IMR-90 (cell line): ENCODE results near the gene RAVER1. TPM values are rescaled to one million over a fixed set of nuclear protein-coding genes. Genes with fewer than 3 reads are reported as not detected.

ENCODE experiments used
- ATAC-seq: fragments of 200-7000 bp; cut with Tn5 transposase; 2 replicates; pipeline ENCODE4 v1.9.1; 2020; ENCODE audit warnings: low read depth, mild to moderate bottlenecking, moderate library complexity
- BruUV-seq: library from RNA; stranded (reverse); fragments of 400-500 nt; replicated peaks from 2 replicates; lab custom pipeline; 2021; lab: Mats Ljungman, UMichigan
- CTCF ChIA-PET: fragments of 300-600 bp; formaldehyde crosslinking; extraction: SDS; loops from one replicate; lab custom pipeline; 2021; ENCODE audit warnings: antibody characterized with exemption; lab: Yijun Ruan, JAX
- POLR2A ChIA-PET: fragments of 300-600 bp; sonication (Branson Sonifier 250); formaldehyde crosslinking; loops from one replicate; lab custom pipeline; 2022; ENCODE audit warnings: antibody characterized with exemption; ENCODE audit not compliant: unreplicated experiment; lab: Charles Lee
- DNase-seq: peaks from one replicate; pipeline ENCODE4 v3.0.0; 2013
- H2AFZ ChIP-seq: replicated peaks from 2 replicates; pipeline ENCODE3; 2013; ENCODE audit warnings: low read length, mild to moderate bottlenecking; ENCODE audit not compliant: poor library complexity
- H2AK5ac ChIP-seq: 2 replicates; pipeline ENCODE4 v1.6.1; 2013; ENCODE audit warnings: low read depth, low read length, inconsistent platforms
- H2AK9ac ChIP-seq: replicated peaks from 2 replicates; pipeline ENCODE3; 2013; ENCODE audit warnings: mild to moderate bottlenecking, low read depth, low read length, moderate library complexity; ENCODE audit not compliant: poor library complexity
- H2BK120ac ChIP-seq: 2 replicates; pipeline ENCODE4 v1.6.1; 2013; ENCODE audit warnings: low read depth, low read length, inconsistent platforms
- H2BK15ac ChIP-seq: 3 replicates; pipeline ENCODE4 v1.6.1; 2013; ENCODE audit warnings: low read depth, low read length, inconsistent platforms
- H2BK20ac ChIP-seq: 2 replicates; pipeline ENCODE4 v1.6.1; 2013; ENCODE audit warnings: low read depth, mild to moderate bottlenecking, inconsistent platforms, low read length, moderate library complexity
- H2BK5ac ChIP-seq: 2 replicates; pipeline ENCODE4 v1.6.1; 2013; ENCODE audit warnings: mild to moderate bottlenecking, low read depth, low read length, inconsistent platforms; ENCODE audit not compliant: poor library complexity, severe bottlenecking
- H3K14ac ChIP-seq: replicated peaks from 2 replicates; pipeline ENCODE4 v1.6.1; 2013; ENCODE audit warnings: low read depth, low read length, inconsistent platforms
- H3K18ac ChIP-seq: 2 replicates; pipeline ENCODE4 v1.6.1; 2013; ENCODE audit warnings: low read depth, low read length, control low read depth
- H3K23ac ChIP-seq: 2 replicates; pipeline ENCODE4 v1.6.1; 2013; ENCODE audit warnings: low read depth, low read length, inconsistent platforms
- H3K27ac ChIP-seq: 2 replicates; pipeline ENCODE4 v1.5.1; 2013; ENCODE audit warnings: mild to moderate bottlenecking, control low read depth, low read length; ENCODE audit not compliant: insufficient read depth
- H3K27me3 ChIP-seq: 2 replicates; pipeline ENCODE4 v1.6.1; 2013; ENCODE audit warnings: low read length; ENCODE audit not compliant: control insufficient read depth, insufficient read depth
- H3K36me3 ChIP-seq: 2 replicates; pipeline ENCODE4 v1.6.1; 2013; ENCODE audit warnings: low read length, mixed read lengths; ENCODE audit not compliant: control insufficient read depth, insufficient read depth
- H3K4ac ChIP-seq: 2 replicates; pipeline ENCODE4 v1.6.1; 2013; ENCODE audit warnings: low read depth, low read length, inconsistent platforms
- H3K4me1 ChIP-seq: 2 replicates; pipeline ENCODE4 v1.6.1; 2013; ENCODE audit warnings: low read length, mixed read lengths; ENCODE audit not compliant: control insufficient read depth, insufficient read depth
- H3K4me2 ChIP-seq: 2 replicates; pipeline ENCODE4 v1.6.1; 2013; ENCODE audit warnings: low read depth, mild to moderate bottlenecking, control low read depth, low read length, moderate library complexity
- H3K4me3 ChIP-seq: 2 replicates; pipeline ENCODE4 v1.5.1; 2013; ENCODE audit warnings: low read depth, mild to moderate bottlenecking, control low read depth, low read length, moderate library complexity; ENCODE audit not compliant: insufficient read depth
- H3K56ac ChIP-seq: 2 replicates; pipeline ENCODE4 v1.6.1; 2013; ENCODE audit warnings: low read length, inconsistent platforms; ENCODE audit not compliant: insufficient read depth; ENCODE audit errors: extremely low read depth
- H3K79me1 ChIP-seq, 2 experiments: 2 replicates each; pipeline ENCODE4 v1.6.1; 2013; ENCODE audit warnings: low read length in 2 of 2, inconsistent platforms in 1 of 2, low read depth in 1 of 2
- H3K9ac ChIP-seq: 2 replicates; pipeline ENCODE4 v1.6.1; 2013; ENCODE audit warnings: low read depth, low read length, control low read depth
- H3K9me1 ChIP-seq: 2 replicates; pipeline ENCODE4 v1.6.1; 2013; ENCODE audit warnings: low read length, inconsistent platforms; ENCODE audit not compliant: insufficient read depth
- H3K9me3 ChIP-seq: 2 replicates; pipeline ENCODE4 v1.6.1; 2013; ENCODE audit warnings: low read length; ENCODE audit not compliant: control insufficient read depth, insufficient read depth
- H4K20me1 ChIP-seq: 2 replicates; pipeline ENCODE4 v1.6.1; 2013; ENCODE audit warnings: low read length, inconsistent platforms; ENCODE audit not compliant: insufficient read depth
- H4K5ac ChIP-seq: 2 replicates; pipeline ENCODE4 v1.6.1; 2013; ENCODE audit warnings: mild to moderate bottlenecking, low read depth, low read length, control low read depth
- H4K8ac ChIP-seq, 2 experiments: 2 replicates each; pipeline ENCODE4 v1.6.1; 2013; ENCODE audit warnings: low read depth in 2 of 2, low read length in 2 of 2, control low read depth in 1 of 2, inconsistent platforms in 1 of 2
- H4K91ac ChIP-seq: 2 replicates; pipeline ENCODE4 v1.6.1; 2013; ENCODE audit warnings: low read depth, low read length, inconsistent platforms; ENCODE audit not compliant: insufficient read depth
- BHLHE40 ChIP-seq: fragments of 150-350 bp; IDR thresholded peaks from 2 replicates; pipeline ENCODE4 v1.6.1; 2016; ENCODE audit warnings: mild to moderate bottlenecking, low read depth, low read length
- CEBPB ChIP-seq: IDR thresholded peaks from 2 replicates; pipeline ENCODE4 v1.6.1; 2012; ENCODE audit warnings: low read depth, low read length, improper control_type of control experiment
- CHD1 ChIP-seq: IDR thresholded peaks from 2 replicates; pipeline ENCODE4 v1.6.1; 2012; ENCODE audit warnings: low read depth, low read length, improper control_type of control experiment
- FOS ChIP-seq: fragments of 150-350 bp; IDR thresholded peaks from 2 replicates; pipeline ENCODE4 v1.6.1; 2016; ENCODE audit warnings: low read depth, low read length
- MAFK ChIP-seq: IDR thresholded peaks from 2 replicates; pipeline ENCODE4 v1.6.1; 2012; ENCODE audit warnings: low read depth, low read length, improper control_type of control experiment
- MAZ ChIP-seq: IDR thresholded peaks from 2 replicates; pipeline ENCODE4 v1.6.1; 2012; ENCODE audit warnings: low read depth, mild to moderate bottlenecking, low read length, improper control_type of control experiment, moderate library complexity, borderline replicate concordance
- MXI1 ChIP-seq: IDR thresholded peaks from 2 replicates; pipeline ENCODE4 v1.6.1; 2012; ENCODE audit warnings: low read depth, mild to moderate bottlenecking, low read length, moderate library complexity, borderline replicate concordance
- NFE2L2 ChIP-seq: fragments of 150-350 bp; IDR thresholded peaks from 2 replicates; pipeline ENCODE4 v1.6.1; 2016; ENCODE audit warnings: low read depth, mild to moderate bottlenecking, low read length
- POLR2A ChIP-seq: IDR thresholded peaks from 2 replicates; pipeline ENCODE4 v1.6.1; 2012; ENCODE audit warnings: mild to moderate bottlenecking, low read depth, low read length
- RAD21 ChIP-seq: IDR thresholded peaks from 2 replicates; pipeline ENCODE4 v1.6.1; 2012; ENCODE audit warnings: low read length, improper control_type of control experiment
- RFX5 ChIP-seq: IDR thresholded peaks from 2 replicates; pipeline ENCODE4 v1.8.0; 2012; ENCODE audit warnings: low read depth, mild to moderate bottlenecking, low read length, moderate library complexity
- SMC3 ChIP-seq: fragments of 150-350 bp; IDR thresholded peaks from 2 replicates; pipeline ENCODE4 v1.6.1; 2016; ENCODE audit warnings: low read depth, mild to moderate bottlenecking, antibody characterized with exemption, low read length, moderate library complexity
- USF2 ChIP-seq: fragments of 150-350 bp; IDR thresholded peaks from 2 replicates; pipeline ENCODE4 v1.6.1; 2017; ENCODE audit warnings: mild to moderate bottlenecking, antibody characterized with exemption, low read length, low read depth
- WGBS, 2 experiments: methylation state at CpG; one replicate each; pipeline versions ENCODE4 v1.1.5 to v1.1.7; 2013; ENCODE audit warnings: missing lambda C conversion rate in 2 of 2; ENCODE audit not compliant: insufficient read length in 1 of 2; ENCODE audit errors: extremely low coverage in 2 of 2; 5-methylcytosine and 5-hydroxymethylcytosine counted together
- dilution Hi-C: fragments of 300-500 bp; cut with HindIII; formaldehyde crosslinking; loops from one replicate; pipeline ENCODE4 v1.14.3; 2018; ENCODE audit warnings: low sequenced_read_pairs; ENCODE audit not compliant: unreplicated experiment
- in situ Hi-C: fragments of 300-500 bp; cut with MboI; formaldehyde crosslinking; loops from 3 replicates; pipeline ENCODE4 v1.14.3; 2019; ENCODE audit warnings: low sequenced_read_pairs, inconsistent platforms, mixed read lengths
- intact Hi-C: fragments of 100-400 bp; cut with micrococcal nuclease; formaldehyde crosslinking; loops from 2 replicates; pipeline ENCODE4 v1.10.0; 2022
- polyA plus RNA-seq, 3 experiments: library from polyadenylated mRNA; depleted of rRNA; stranded (reverse); fragments of >200 nt; gene quantifications; 2 replicates each; pipeline ENCODE4 v1.2.3, GENCODE V29; 2012; ENCODE audit warnings: low replicate concordance in 1 of 3
- total RNA-seq: library from RNA; depleted of rRNA; stranded (reverse); fragments of >200 nt; gene quantifications from 2 replicates; pipeline ENCODE4 v1.2.3, GENCODE V29; 2012
- TF ChIP-seq, protein P1 (sequence below): conservative IDR thresholded peaks from 2 replicates; pipeline ENCODE4 v1.5.1; 2012; ENCODE audit warnings: mild to moderate bottlenecking, low read depth, low read length, improper control_type of control experiment
- TF ChIP-seq, protein P2 (sequence below): fragments of 150-350 bp; IDR thresholded peaks from 2 replicates; pipeline ENCODE4 v1.6.1; 2016; ENCODE audit warnings: low read depth, mild to moderate bottlenecking, low read length, moderate library complexity, borderline replicate concordance

The RAVER1 gene
- total and polyA plus RNA-seq, 2 of the 4 experiments (the other 2 are of a cell fraction), result 2.7 to 18.1 TPM

DNA sequence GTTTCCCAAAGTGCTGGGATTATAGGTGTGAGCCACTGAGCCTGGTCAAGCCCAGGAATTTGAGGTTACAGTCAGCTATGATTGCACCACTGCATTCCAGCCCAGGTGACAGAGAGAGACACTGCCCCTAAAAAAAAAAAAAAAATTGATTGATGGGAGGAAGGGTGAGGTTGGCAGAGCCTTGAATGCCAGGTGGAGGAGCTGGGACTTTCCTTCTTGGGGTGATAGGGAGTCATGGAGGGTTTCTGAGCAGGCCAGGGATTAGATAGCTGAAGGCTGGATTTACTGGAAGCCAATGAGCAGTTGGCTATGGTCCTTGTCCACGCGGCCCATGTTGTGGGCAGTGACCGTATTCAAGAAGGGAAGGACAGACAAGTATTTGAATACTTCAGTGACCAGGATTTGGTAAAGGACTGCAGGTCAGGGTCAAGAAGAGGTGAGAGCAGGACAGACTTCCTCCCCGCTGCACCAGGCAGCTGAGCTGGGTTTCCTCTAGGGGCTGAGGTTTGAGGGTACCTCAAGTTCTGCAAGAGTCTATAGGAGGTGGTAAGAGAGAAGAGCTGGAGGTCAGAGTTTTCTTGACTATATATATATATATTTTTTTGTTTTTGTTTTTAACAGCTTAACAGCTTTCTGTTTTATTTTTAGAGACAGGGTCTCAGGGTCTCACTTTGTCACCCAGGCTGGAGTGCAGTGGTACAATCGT, 53.4 kb downstream of the RAVER1 start:
- H4K91ac ChIP-seq, result no peak overlapping the region
- BruUV-seq, result no TSS peak
- dilution Hi-C loops, result no loop called here
- H3K4me2 ChIP-seq, result no peak overlapping the region
- DNase-seq, result no peak
- H3K4ac ChIP-seq, result peak overlapping the region; percentile 2; the same call in 1 of the 2 replicates
- in situ Hi-C loops, result no loop called here
- H2BK5ac ChIP-seq, result no peak overlapping the region
- no peak overlapping the region for H2AK5ac ChIP-seq
- intact Hi-C loops, result no loop called here
- peaks cover 5% of the 10 kb centered on the region; the same call in 1 of the 2 replicates for H3K9me1 ChIP-seq
- ATAC-seq, result no peak
- H4K8ac ChIP-seq, result no peak overlapping the region
- WGBS, 2 experiments, result 100% methylated on average over 3 of the region's 5 CpGs; no CpG with 5 or more reads in 1 of the 2 experiments
- no peaks in the 10 kb centered on the region for H4K20me1 ChIP-seq
- H3K36me3 ChIP-seq, result no peaks in the 10 kb centered on the region
- no peak overlapping the region for H3K56ac ChIP-seq
- H3K18ac ChIP-seq, result no peak overlapping the region
- POLR2A ChIA-PET, result no interaction called here
- no peak overlapping the region for H2BK20ac ChIP-seq
- H3K27ac ChIP-seq, result no peak overlapping the region
- H3K27me3 ChIP-seq, result no peaks in the 10 kb centered on the region
- H4K5ac ChIP-seq, result no peak overlapping the region
- H3K4me3 ChIP-seq, result no peak overlapping the region
- H3K79me1 ChIP-seq, result no peaks in the 10 kb centered on the region
- H3K23ac ChIP-seq, result no peak overlapping the region
- H2AK9ac ChIP-seq, result no peak overlapping the region
- H3K9me3 ChIP-seq, result no peaks in the 10 kb centered on the region
- H3K14ac ChIP-seq, result no peak overlapping the region
- H3K9ac ChIP-seq, result no peak overlapping the region
- peaks cover 5% of the 10 kb centered on the region for H3K4me1 ChIP-seq
- H2BK15ac ChIP-seq, result no peak overlapping the region
- 0 out of 2 replicates have a peak overlapping the region, but pooled peaks have one; percentile 8 for H2BK120ac ChIP-seq
- CTCF ChIA-PET, result interaction anchor here (0.7 kb wide), 1 partner anchor 420 kb away, joined by 3 read pairs; no protein-coding TSS in a partner anchor
- H2AFZ ChIP-seq, result no peak overlapping the region
- TF ChIP-seq CEBPB (no peak), NFE2L2 (no peak), MAZ (no peak), CHD1 (no peak), POLR2A (no peak), RAD21 (no peak), FOS (no peak), USF2 (no peak), MXI1 (no peak), BHLHE40 (no peak), SMC3 (no peak), RFX5 (no peak), MAFK (no peak)
- TF ChIP-seq, protein P1, sequence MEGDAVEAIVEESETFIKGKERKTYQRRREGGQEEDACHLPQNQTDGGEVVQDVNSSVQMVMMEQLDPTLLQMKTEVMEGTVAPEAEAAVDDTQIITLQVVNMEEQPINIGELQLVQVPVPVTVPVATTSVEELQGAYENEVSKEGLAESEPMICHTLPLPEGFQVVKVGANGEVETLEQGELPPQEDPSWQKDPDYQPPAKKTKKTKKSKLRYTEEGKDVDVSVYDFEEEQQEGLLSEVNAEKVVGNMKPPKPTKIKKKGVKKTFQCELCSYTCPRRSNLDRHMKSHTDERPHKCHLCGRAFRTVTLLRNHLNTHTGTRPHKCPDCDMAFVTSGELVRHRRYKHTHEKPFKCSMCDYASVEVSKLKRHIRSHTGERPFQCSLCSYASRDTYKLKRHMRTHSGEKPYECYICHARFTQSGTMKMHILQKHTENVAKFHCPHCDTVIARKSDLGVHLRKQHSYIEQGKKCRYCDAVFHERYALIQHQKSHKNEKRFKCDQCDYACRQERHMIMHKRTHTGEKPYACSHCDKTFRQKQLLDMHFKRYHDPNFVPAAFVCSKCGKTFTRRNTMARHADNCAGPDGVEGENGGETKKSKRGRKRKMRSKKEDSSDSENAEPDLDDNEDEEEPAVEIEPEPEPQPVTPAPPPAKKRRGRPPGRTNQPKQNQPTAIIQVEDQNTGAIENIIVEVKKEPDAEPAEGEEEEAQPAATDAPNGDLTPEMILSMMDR, result no peak
- TF ChIP-seq, protein P2, sequence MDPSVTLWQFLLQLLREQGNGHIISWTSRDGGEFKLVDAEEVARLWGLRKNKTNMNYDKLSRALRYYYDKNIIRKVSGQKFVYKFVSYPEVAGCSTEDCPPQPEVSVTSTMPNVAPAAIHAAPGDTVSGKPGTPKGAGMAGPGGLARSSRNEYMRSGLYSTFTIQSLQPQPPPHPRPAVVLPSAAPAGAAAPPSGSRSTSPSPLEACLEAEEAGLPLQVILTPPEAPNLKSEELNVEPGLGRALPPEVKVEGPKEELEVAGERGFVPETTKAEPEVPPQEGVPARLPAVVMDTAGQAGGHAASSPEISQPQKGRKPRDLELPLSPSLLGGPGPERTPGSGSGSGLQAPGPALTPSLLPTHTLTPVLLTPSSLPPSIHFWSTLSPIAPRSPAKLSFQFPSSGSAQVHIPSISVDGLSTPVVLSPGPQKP, result no peak
